HCT116 (cell line): ENCODE data around the gene C8A. TPM values are rescaled to one million over a fixed set of nuclear protein-coding genes. Genes with fewer than 3 reads are reported as not detected.

ENCODE experiments used
- ATAC-seq: fragments of 200-7000 bp; cut with Tn5 transposase; 2 replicates; pipeline ENCODE4 v1.9.1; 2020; ENCODE audit warnings: mild to moderate bottlenecking, moderate library complexity
- BruUV-seq: library from RNA; stranded (reverse); fragments of 400-500 nt; replicated peaks from 2 replicates; lab custom pipeline; 2021; lab: Mats Ljungman, UMichigan
- CTCF ChIA-PET: fragments of 300-600 bp; sonication (Branson Sonifier 250); formaldehyde crosslinking; loops from one replicate; lab custom pipeline; 2021; ENCODE audit warnings: antibody characterized with exemption; lab: Charles Lee
- POLR2A ChIA-PET: fragments of 300-600, 350-600 bp; sonication (Branson Sonifier 250); formaldehyde crosslinking; loops from one replicate; lab custom pipeline; 2021; ENCODE audit warnings: antibody characterized with exemption; lab: Charles Lee
- RAD21 ChIA-PET, 2 experiments: fragments of 300-600 bp; sonication (Branson Sonifier 250); formaldehyde crosslinking; loops; one replicate each; lab custom pipeline; 2023; ENCODE audit warnings: low total read pairs in 2 of 2; ENCODE audit not compliant: uncharacterized antibody in 2 of 2, unreplicated experiment in 2 of 2, low non-redundant PET in 1 of 2; lab: Charles Lee
- DNase-seq: peaks from one replicate; pipeline ENCODE4 v3.0.0-alpha.2; 2010; ENCODE audit warnings: low read depth, low spot score
- H2AFZ ChIP-seq: fragments of 200-600 bp; shearing (Covaris generic), sonication (generic); 2 replicates; pipeline ENCODE4 v1.6.1; 2017; ENCODE audit warnings: low read depth, mixed run types, mixed read lengths, antibody characterized with exemption, low read length; ENCODE audit not compliant: poor library complexity, severe bottlenecking
- H3K27ac ChIP-seq: 2 replicates; pipeline ENCODE4 v1.5.1; 2012; ENCODE audit warnings: low read depth, low read length
- H3K27me3 ChIP-seq: fragments of 200-600 bp; sonication (generic); 2 replicates; pipeline ENCODE4 v1.6.1; 2016; ENCODE audit warnings: mixed run types, low read length, mixed read lengths; ENCODE audit not compliant: insufficient read depth
- H3K36me3 ChIP-seq, 2 experiments: fragments of 200-500 bp in 1 of 2; fragments of 200-600 bp in 1 of 2; sonication (Bioruptor generic) in 1 of 2; sonication (generic) in 1 of 2; 2 replicates each; pipeline versions ENCODE4 v1.5.1 to v1.6.1; 2014 to 2016; ENCODE audit warnings: low read length in 2 of 2, inconsistent platforms in 1 of 2, mixed read lengths in 1 of 2, mixed run types in 1 of 2; ENCODE audit not compliant: insufficient read depth in 2 of 2, control insufficient read depth in 1 of 2
- H3K4me1 ChIP-seq, 2 experiments: fragments of 200-600 bp in 1 of 2; sonication (generic) in 1 of 2; 2 replicates each; pipeline versions ENCODE4 v1.5.1 to v1.6.1; 2012 to 2017; ENCODE audit warnings: low read length in 2 of 2, inconsistent platforms in 1 of 2, mild to moderate bottlenecking in 1 of 2, mixed read lengths in 1 of 2, mixed run types in 1 of 2, moderate library complexity in 1 of 2; ENCODE audit not compliant: insufficient read depth in 2 of 2, control insufficient read depth in 1 of 2
- H3K4me2 ChIP-seq: fragments of 200-600 bp; sonication (generic); 2 replicates; pipeline ENCODE4 v1.6.1; 2017; ENCODE audit warnings: mixed run types, low read length, mixed read lengths
- H3K4me3 ChIP-seq, 2 experiments: fragments of 200-600 bp in 1 of 2; sonication (generic) in 1 of 2; replicated peaks in 1 of 2; 2 replicates each; pipeline ENCODE4 v1.5.1; 2011 to 2016; ENCODE audit warnings: low read length in 2 of 2, control low read depth in 1 of 2, low read depth in 1 of 2, mild to moderate bottlenecking in 1 of 2, mixed read lengths in 1 of 2, mixed run types in 1 of 2
- H3K79me2 ChIP-seq: fragments of 200-600 bp; sonication (generic); 2 replicates; pipeline ENCODE4 v1.6.1; 2017; ENCODE audit warnings: mild to moderate bottlenecking, mixed run types, low read length, moderate library complexity, mixed read lengths; ENCODE audit not compliant: insufficient read depth
- H3K9ac ChIP-seq: fragments of 200-600 bp; sonication (generic); 2 replicates; pipeline ENCODE4 v1.6.1; 2016; ENCODE audit warnings: low read length, mixed read lengths
- H3K9me2 ChIP-seq: fragments of 200-600 bp; sonication (generic), shearing (Covaris generic); 2 replicates; pipeline ENCODE4 v1.6.1; 2017; ENCODE audit warnings: mixed run types, mild to moderate bottlenecking, moderate library complexity; ENCODE audit not compliant: insufficient read depth
- H3K9me3 ChIP-seq, 2 experiments: fragments of 200-500 bp in 1 of 2; fragments of 200-600 bp in 1 of 2; sonication (Bioruptor generic) in 1 of 2; sonication (generic) in 1 of 2; 2 replicates each; pipeline ENCODE4 v1.6.1; 2014 to 2017; ENCODE audit warnings: low read length in 2 of 2, mixed read lengths in 2 of 2, inconsistent platforms in 1 of 2, low read depth in 1 of 2, mild to moderate bottlenecking in 1 of 2, mixed run types in 1 of 2, moderate library complexity in 1 of 2; ENCODE audit not compliant: control insufficient read depth in 1 of 2, insufficient read depth in 1 of 2
- H4K20me1 ChIP-seq: fragments of 200-600 bp; sonication (generic), shearing (Covaris generic); 2 replicates; pipeline ENCODE4 v1.6.1; 2017; ENCODE audit warnings: mixed run types, mild to moderate bottlenecking, moderate library complexity; ENCODE audit not compliant: insufficient read depth
- CBX3 ChIP-seq: IDR thresholded peaks from 2 replicates; pipeline ENCODE4 v1.6.1; 2012; ENCODE audit warnings: low read depth
- ELF1 ChIP-seq: IDR thresholded peaks from 2 replicates; pipeline ENCODE4 v1.6.1; 2012; ENCODE audit warnings: low read depth, borderline replicate concordance
- EZH2phosphoT487 ChIP-seq: fragments of 200-600 bp; IDR thresholded peaks from 2 replicates; pipeline ENCODE4 v1.6.1; 2018; ENCODE audit warnings: antibody characterized with exemption, borderline replicate concordance
- FOSL1 ChIP-seq: IDR thresholded peaks from 2 replicates; pipeline ENCODE4 v1.6.1; 2012; ENCODE audit warnings: low read depth
- JUND ChIP-seq: IDR thresholded peaks from 2 replicates; pipeline ENCODE4 v1.6.1; 2012
- POLR2A ChIP-seq: IDR thresholded peaks from 2 replicates; pipeline ENCODE4 v1.7.0; 2011; ENCODE audit warnings: borderline replicate concordance; ENCODE audit not compliant: insufficient read depth, insufficient read length; ENCODE audit errors: extremely low read depth
- SIN3A ChIP-seq: IDR thresholded peaks from 2 replicates; pipeline ENCODE4 v1.6.1; 2012; ENCODE audit warnings: low read depth
- ZFX ChIP-seq: fragments of 450-650 bp; IDR thresholded peaks from 2 replicates; pipeline ENCODE4 v1.6.1; 2017
- ZNF274 ChIP-seq: fragments of 200-500 bp; sonication (Bioruptor generic); IDR thresholded peaks from 2 replicates; pipeline ENCODE4 v1.6.1; 2014; ENCODE audit warnings: mild to moderate bottlenecking, low read depth, low read length, inconsistent platforms
- intact Hi-C: fragments of 100-400 bp; cut with micrococcal nuclease; formaldehyde crosslinking; loops from 2 replicates; pipeline ENCODE4 v1.10.0; 2022
- total RNA-seq: library from RNA; stranded (reverse); gene quantifications from one replicate; pipeline ENCODE4 v1.2.1, GENCODE V29; 2021; ENCODE audit not compliant: unreplicated experiment
- TF ChIP-seq, protein P1 (sequence below), 3 experiments: fragments of 200-600 bp in 1 of 3; sonication (generic) in 1 of 3; IDR thresholded peaks in 2 of 3; conservative IDR thresholded peaks in 1 of 3; 2 replicates each; pipeline ENCODE4 v1.5.1; 2012 to 2017; ENCODE audit warnings: low read depth in 2 of 3, low read length in 2 of 3, antibody characterized with exemption in 1 of 3, borderline replicate concordance in 1 of 3, control low read depth in 1 of 3, mild to moderate bottlenecking in 1 of 3, mixed read lengths in 1 of 3, mixed run types in 1 of 3, moderate library complexity in 1 of 3; ENCODE audit not compliant: insufficient read depth in 1 of 3
- TF ChIP-seq, protein P2 (sequence below): IDR thresholded peaks from 2 replicates; pipeline ENCODE4 v1.6.1; 2011; ENCODE audit warnings: mild to moderate bottlenecking, low read length, moderate library complexity; ENCODE audit not compliant: insufficient replicate concordance; ENCODE audit errors: extremely low read depth

The C8A gene
- total RNA-seq, 1 experiment from 2014 or later = 0.10 TPM

DNA sequence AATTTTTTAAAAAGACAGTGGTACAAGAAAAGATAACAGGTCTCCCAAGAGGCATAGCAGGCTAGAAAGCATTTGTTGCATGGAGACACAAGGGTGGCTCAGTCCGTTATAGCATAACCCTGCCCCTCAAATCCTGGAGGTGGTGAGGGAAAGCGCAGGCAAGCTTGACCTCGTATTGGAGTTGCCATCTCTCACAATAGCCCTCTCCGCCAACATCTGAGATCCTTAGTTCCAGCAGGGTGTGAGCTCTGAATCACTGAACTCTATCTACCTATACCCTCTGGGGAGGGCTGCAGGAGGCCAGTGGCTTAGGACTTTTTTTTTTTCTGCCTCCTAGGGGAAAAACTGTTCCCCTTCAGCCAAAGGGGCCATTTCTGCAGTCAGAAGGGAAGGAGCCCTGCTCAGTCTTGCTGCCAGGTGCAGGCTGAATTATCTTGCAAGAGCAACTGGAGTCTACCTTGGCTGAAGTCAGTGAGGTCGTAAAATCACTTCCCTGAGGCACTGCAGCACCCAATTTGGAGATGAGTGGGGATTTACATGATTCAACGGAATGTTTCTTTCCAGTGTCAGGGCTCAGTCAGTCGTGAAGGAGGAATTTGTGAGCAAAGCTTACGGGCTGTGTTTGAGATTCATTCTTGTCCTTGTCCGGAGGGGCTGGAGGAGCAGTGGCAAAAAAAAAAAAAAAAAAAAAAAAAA, 17.2 kb upstream of the C8A start (continued):
- no peak for TF ChIP-seq ZNF274

DNA sequence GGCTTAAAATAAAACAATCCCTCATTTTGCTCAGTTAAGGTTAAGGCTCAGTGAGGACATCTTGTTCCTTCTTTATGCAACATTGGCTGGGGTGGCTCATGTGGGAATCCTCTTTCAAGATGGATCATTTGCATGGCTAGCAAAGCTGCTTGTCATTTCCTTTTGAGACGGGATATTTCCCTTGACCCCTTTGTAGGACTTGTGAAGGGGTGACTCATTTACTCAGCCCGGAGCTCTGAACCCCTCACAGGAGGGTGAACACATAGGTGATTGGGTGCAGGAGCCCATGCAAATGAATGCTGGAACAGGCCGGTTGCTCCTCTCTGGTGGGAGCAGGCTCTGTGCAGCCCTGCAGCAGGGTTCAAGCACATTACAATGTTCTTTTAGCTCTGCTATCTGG, 15.8 kb upstream of the C8A start:
- Histone ChIP-seq H3K9me3 (no peaks in the 10 kb centered on the region), H3K36me3 (no peaks in the 10 kb centered on the region; a peak in 1 of 4 replicates), H3K27ac (no peak overlapping the region), H2AFZ (no peak overlapping the region), H3K4me2 (no peak overlapping the region), H3K9ac (no peak overlapping the region), H3K4me3 (no peak overlapping the region)
- no peak for ATAC-seq
- DNase-seq = no peak
- BruUV-seq = no TSS peak
- CTCF ChIA-PET = no interaction called here
- RAD21 ChIA-PET = no interaction called here
- TF ChIP-seq ELF1 (no peak), POLR2A (no peak), JUND (no peak), ZFX (no peak), SIN3A (no peak), CBX3 (no peak), FOSL1 (no peak), EZH2phosphoT487 (no peak)
- TF ChIP-seq, protein P1, sequence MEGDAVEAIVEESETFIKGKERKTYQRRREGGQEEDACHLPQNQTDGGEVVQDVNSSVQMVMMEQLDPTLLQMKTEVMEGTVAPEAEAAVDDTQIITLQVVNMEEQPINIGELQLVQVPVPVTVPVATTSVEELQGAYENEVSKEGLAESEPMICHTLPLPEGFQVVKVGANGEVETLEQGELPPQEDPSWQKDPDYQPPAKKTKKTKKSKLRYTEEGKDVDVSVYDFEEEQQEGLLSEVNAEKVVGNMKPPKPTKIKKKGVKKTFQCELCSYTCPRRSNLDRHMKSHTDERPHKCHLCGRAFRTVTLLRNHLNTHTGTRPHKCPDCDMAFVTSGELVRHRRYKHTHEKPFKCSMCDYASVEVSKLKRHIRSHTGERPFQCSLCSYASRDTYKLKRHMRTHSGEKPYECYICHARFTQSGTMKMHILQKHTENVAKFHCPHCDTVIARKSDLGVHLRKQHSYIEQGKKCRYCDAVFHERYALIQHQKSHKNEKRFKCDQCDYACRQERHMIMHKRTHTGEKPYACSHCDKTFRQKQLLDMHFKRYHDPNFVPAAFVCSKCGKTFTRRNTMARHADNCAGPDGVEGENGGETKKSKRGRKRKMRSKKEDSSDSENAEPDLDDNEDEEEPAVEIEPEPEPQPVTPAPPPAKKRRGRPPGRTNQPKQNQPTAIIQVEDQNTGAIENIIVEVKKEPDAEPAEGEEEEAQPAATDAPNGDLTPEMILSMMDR (IDR thresholded peaks at IDR 0.05 in 2 of 3, conservative IDR thresholded peaks at IDR 0.05 in 1 of 3; ENCODE audit: borderline replicate concordance in 1 of 3, insufficient read depth in 1 of 3, low read depth in 2 of 3, low read length in 2 of 3) = no peak
- TF ChIP-seq, protein P2, sequence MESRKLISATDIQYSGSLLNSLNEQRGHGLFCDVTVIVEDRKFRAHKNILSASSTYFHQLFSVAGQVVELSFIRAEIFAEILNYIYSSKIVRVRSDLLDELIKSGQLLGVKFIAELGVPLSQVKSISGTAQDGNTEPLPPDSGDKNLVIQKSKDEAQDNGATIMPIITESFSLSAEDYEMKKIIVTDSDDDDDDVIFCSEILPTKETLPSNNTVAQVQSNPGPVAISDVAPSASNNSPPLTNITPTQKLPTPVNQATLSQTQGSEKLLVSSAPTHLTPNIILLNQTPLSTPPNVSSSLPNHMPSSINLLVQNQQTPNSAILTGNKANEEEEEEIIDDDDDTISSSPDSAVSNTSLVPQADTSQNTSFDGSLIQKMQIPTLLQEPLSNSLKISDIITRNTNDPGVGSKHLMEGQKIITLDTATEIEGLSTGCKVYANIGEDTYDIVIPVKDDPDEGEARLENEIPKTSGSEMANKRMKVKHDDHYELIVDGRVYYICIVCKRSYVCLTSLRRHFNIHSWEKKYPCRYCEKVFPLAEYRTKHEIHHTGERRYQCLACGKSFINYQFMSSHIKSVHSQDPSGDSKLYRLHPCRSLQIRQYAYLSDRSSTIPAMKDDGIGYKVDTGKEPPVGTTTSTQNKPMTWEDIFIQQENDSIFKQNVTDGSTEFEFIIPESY = no peak
- TF ChIP-seq, all 23 proteins: peak for 0
- Histone ChIP-seq H3K79me2 (no peaks in the 10 kb centered on the region), H3K9me2 (no peaks in the 10 kb centered on the region), H3K4me1 (no peaks in the 10 kb centered on the region), H3K27me3 (peaks cover 37% of the 10 kb centered on the region; the same call in 1 of the 2 replicates), H4K20me1 (no peaks in the 10 kb centered on the region)
- intact Hi-C loops = no loop called here
- POLR2A ChIA-PET = no interaction called here
